ENCODE results near the gene PTPN5.
"Not testable (repeated sequence)": the region's sequence is repeated elsewhere in the genome, so short reads cannot be mapped to it uniquely, and the experiment has no call there.

The PTPN5 gene

GRCh38 chr11:18692941-18693760 is 98.4 kb downstream of the PTPN5 start:
- no peaks in the 10 kb centered on the region for H3K4me1 ChIP-seq (ENCODE audit: control insufficient read depth in 1 of 2, insufficient read depth in 1 of 2, low read depth in 1 of 2, low read length in 1 of 2)
- TF ChIP-seq CTCF (IDR thresholded peaks at IDR 0.05): no peak
- no peak overlapping the region for H3K27ac ChIP-seq
- no peak overlapping the region for H3K4me3 ChIP-seq (ENCODE audit: low read depth in 1 of 2, low read length in 1 of 2)
- no peaks in the 10 kb centered on the region for H3K9me3 ChIP-seq
- H3K36me3 ChIP-seq: no peaks in the 10 kb centered on the region
- peaks cover 27% of the 10 kb centered on the region for H3K27me3 ChIP-seq

- peaks cover 12% of the 10 kb centered on the region for H3K27me3 ChIP-seq
- H3K27ac ChIP-seq; H3K9me3 ChIP-seq; H3K4me3 ChIP-seq (ENCODE audit: low read depth in 1 of 2, low read length in 1 of 2); H3K4me1 ChIP-seq (ENCODE audit: control insufficient read depth in 1 of 2, insufficient read depth in 1 of 2, low read depth in 1 of 2, low read length in 1 of 2); H3K36me3 ChIP-seq: not testable (repeated sequence)
These were observed 100.0 kb downstream of the PTPN5 start for GRCh38 chr11:18691467-18692140.

DNA sequence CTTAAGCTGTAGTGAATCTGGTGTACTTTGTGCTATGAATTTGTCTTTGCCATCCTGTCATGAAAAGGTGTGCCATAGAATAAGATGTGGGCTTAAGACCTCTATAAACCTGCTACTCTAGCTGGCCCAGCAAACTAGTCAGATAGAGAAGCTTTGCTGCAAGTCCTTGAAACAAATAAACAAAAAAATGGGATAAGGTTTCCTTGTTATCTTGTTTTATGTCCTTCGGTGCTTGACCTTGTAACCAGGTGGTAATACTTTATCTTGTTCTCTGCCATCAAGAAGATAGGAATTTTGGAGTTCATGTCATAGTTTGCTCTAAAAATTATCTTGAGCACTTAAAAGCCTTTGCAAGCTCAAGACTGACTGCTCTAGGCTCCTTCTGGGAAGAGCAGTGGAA is 107.3 kb downstream of the PTPN5 start:
- H3K27ac ChIP-seq: no peak overlapping the region
- no peaks in the 10 kb centered on the region for H3K4me1 ChIP-seq (ENCODE audit: control insufficient read depth in 1 of 2, insufficient read depth in 1 of 2, low read depth in 1 of 2, low read length in 1 of 2)
- H3K27me3 ChIP-seq: no peaks in the 10 kb centered on the region
- H3K9me3 ChIP-seq: no peaks in the 10 kb centered on the region
- H3K36me3 ChIP-seq: no peaks in the 10 kb centered on the region
- no peak overlapping the region for H3K4me3 ChIP-seq (ENCODE audit: low read depth in 1 of 2, low read length in 1 of 2)
- TF ChIP-seq CTCF (IDR thresholded peaks at IDR 0.05): no peak

DNA sequence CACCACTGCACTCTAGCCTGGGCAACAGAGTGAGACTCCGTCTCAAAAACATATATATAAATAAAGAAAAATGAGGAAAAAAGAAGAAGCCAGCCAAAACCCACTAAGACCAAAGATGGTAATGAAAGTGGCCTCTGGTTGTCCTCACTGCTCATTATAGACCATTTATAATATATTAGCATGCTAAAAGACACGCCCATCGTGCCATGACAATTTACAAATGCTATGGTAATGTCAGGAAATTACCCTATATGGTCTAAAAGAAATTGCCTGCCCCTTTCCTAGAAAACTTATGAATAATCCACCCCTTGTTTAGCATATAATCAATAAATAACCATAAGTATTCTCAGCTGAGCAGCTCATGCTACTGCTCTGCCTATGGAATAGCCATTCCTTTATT is 109.1 kb downstream of the PTPN5 start:
- Histone ChIP-seq H3K27me3 (no peaks in the 10 kb centered on the region), H3K36me3 (no peaks in the 10 kb centered on the region), H3K27ac (no peak overlapping the region), H3K4me1 (ENCODE audit: control insufficient read depth in 1 of 2, insufficient read depth in 1 of 2, low read depth in 1 of 2, low read length in 1 of 2) (no peaks in the 10 kb centered on the region), H3K9me3 (no peaks in the 10 kb centered on the region), H3K4me3 (ENCODE audit: low read depth in 1 of 2, low read length in 1 of 2) (no peak overlapping the region)
- TF ChIP-seq CTCF (IDR thresholded peaks at IDR 0.05): no peak

DNA sequence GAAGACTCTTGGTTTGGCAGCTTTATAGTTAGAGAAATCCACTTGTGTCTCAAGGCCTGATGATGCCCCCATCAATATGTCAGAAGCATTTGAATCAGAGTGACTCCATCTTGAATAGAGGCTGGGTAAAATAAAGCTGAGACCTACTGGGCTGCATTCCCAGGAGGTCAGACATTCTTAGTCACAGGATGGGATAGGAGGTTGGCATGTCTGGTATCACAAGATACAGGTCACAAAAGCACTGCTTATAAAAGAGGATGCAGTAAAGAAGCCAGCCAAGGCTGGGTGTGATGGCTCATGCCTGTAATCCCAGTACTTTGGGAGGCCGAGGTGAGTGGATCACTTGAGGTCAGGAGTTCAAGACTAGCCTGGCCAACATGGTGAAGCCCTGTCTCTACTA is 109.6 kb downstream of the PTPN5 start:
- not testable (repeated sequence) for H3K36me3 ChIP-seq; H3K4me3 ChIP-seq (ENCODE audit: low read depth in 1 of 2, low read length in 1 of 2); H3K9me3 ChIP-seq; H3K27me3 ChIP-seq; H3K4me1 ChIP-seq (ENCODE audit: control insufficient read depth in 1 of 2, insufficient read depth in 1 of 2, low read depth in 1 of 2, low read length in 1 of 2); H3K27ac ChIP-seq
